Amniotic epithelial cell (primary cell): Measurements from ENCODE around the gene GALNT9.
"Not testable (repeated sequence)": the region's sequence is repeated elsewhere in the genome, so short reads cannot be mapped to it uniquely, and the experiment has no call there.

Experiments
- DNase-seq: peaks from one replicate; pipeline ENCODE4 v3.0.0-alpha.2; 2010; ENCODE audit warnings: low read depth

Gene GALNT9

GRCh38 chr12:132196873-132197390 lies 132.5 kb downstream of the GALNT9 start:
- DNase-seq: no peak

DNA sequence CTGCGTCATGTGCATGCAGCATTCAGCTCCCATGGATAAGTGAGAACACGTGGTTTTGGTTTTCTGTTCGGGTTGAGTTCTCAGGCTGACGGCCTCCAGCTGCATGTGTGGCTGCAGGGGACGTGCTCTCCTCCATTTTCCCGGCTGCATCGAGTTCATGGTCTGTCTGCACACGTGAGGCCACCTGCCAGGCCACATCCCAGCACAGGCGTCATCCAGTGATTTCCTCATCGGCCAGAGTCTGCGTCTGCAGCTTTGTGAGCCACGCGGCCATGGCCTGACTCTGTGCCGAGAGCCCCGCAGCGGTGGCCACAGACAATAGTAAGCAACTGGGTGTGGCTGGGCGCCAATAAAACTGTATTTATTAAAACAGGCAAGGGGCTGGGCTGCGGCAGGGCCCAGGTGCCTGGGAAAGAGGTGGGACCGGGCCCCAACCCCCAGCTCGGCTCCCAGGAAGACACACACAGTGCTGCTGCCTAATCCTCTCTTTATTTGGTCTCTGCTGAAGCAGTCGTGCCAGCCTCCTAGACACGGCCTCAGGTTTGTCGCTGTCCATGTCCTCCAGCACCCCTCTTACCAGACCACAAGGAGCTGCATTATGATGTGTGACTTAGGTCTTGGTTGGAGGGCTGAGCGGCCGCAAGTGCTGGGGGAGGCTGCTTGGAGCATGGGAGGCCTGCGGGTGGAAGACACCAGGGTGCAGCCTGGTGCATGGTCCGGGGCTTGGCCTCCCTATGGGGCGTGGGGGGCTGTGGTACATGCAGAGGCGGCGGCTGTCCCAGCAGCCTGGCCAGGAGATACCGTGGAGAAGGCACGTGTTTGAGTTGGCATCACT lies 133.1 kb downstream of the GALNT9 start:
- no peak for DNase-seq

GRCh38 chr12:132195242-132195641 lies 134.1 kb downstream of the GALNT9 start:
- DNase-seq: not testable (repeated sequence)

- no peak for DNase-seq
These were observed 134.8 kb downstream of the GALNT9 start for GRCh38 chr12:132194556-132194955.

GRCh38 chr12:132194056-132194455 lies 135.3 kb downstream of the GALNT9 start:
- no peak for DNase-seq

- DNase-seq: no peak
These were observed 137.5 kb downstream of the GALNT9 start for GRCh38 chr12:132191715-132192553.

DNA sequence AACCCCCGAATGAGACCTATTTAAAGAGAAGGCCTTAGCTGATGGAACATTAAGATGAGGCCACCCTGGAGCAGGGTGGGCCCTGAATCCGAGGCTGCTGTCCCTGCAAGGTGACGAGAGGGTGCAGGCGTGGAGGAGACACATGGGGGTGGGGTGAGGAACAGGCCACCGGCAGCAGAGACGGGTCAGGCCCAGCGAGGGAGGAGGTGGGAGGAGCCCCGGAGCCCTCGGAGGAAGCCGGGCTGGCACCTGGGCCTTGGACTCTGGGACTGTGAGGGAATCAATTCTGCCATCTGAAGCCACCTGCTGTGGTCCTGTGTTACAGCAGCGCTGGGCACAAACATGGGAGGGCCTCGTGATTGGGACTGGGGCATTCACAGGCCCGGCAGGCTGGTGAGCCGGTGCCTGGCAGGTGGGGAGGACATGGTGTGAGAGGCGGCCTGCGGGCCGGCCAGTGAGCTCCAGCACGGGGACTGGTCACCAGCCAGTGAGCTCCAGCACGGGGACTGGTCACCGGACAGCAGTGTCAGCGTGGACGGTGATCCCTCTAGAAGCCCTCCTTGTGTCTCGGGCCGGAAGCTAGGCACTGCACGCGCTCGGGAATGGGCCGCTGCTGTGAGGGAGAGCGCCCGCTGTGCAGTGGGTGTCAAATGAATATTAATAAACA lies 138.4 kb downstream of the GALNT9 start:
- DNase-seq: no peak

GRCh38 chr12:132190012-132190755 lies 139.2 kb downstream of the GALNT9 start:
- no peak for DNase-seq

DNA sequence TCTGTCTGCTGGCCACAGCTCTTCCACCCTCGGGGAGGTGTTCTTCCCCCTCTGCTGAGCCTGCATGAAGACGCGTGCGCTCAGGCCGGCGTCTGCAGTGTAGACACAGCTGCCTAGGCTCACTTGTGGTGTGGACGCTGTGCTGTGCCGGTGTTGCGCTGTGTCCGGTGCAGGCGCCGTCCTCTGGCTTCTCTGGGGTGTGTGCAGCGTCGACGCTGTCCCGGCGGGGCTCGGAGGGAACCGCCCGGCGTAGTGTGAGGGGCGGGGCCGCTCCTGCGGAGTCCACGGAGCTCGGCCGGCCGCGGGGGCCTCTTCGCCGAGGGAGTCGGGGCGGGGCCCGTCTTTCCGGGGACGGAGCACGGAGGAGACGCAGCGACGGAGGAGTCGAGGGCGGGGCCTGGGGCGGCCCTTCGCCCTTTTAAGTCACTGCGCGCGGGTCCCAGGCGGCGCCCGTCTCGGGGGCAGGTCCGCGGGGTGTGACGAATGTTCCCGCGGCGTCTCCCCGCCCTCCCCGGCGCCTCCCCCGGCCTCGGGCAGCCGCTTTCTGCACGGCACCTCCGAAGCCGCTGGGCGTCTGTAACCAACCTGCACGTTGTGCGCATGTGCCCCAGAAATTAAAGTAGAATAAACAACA lies 139.9 kb downstream of the GALNT9 start:
- DNase-seq: peak; percentile 88

- no peak for DNase-seq
These were observed 140.5 kb downstream of the GALNT9 start for GRCh38 chr12:132188916-132189325.

GRCh38 chr12:132188451-132188901 lies 140.9 kb downstream of the GALNT9 start:
- no peak for DNase-seq

DNA sequence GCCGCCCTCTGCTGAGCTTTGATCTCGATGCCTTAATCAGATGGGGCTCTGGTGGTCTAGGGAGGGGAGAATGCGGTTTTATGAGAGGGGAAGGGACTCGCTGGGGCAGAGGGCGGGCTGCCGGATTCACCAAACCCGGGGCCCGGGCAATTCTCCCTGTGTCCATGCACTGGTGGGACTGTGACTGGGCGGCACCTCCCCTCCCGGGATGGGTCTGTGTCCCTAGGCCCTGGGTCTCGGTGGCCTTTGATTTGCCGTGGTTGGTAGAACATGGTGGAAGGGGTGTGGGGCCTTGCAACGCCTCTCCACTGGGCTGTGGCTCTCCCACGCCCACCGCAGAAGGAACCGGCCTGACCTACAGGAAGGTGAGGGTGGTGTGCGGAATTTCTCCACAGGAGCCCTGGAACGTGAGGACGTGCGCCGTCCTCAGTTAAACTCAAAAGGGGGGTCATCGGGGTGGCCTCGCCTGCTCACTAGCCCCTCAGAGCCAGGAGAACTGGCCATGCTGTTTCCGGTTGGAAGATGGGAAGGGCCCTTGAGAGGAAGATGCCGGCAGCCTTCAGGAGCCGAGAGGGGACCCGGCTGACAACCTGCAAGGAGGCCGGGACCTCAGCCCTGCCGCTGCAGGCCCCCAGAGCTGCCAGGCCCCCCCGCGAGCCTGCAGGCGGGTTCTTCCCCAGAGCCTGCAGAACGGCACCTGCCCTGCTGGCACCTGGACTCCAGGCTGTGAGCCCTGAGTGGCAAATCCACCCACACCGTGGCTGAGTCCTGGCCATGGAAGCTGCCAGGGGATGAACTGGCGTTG lies 141.5 kb downstream of the GALNT9 start:
- DNase-seq: no peak

GRCh38 chr12:132186857-132187620 lies 142.3 kb downstream of the GALNT9 start:
- no peak for DNase-seq

GRCh38 chr12:132186208-132186856 lies 143.1 kb downstream of the GALNT9 start:
- DNase-seq: no peak

GRCh38 chr12:132185705-132186104 lies 143.7 kb downstream of the GALNT9 start:
- no peak for DNase-seq

DNA sequence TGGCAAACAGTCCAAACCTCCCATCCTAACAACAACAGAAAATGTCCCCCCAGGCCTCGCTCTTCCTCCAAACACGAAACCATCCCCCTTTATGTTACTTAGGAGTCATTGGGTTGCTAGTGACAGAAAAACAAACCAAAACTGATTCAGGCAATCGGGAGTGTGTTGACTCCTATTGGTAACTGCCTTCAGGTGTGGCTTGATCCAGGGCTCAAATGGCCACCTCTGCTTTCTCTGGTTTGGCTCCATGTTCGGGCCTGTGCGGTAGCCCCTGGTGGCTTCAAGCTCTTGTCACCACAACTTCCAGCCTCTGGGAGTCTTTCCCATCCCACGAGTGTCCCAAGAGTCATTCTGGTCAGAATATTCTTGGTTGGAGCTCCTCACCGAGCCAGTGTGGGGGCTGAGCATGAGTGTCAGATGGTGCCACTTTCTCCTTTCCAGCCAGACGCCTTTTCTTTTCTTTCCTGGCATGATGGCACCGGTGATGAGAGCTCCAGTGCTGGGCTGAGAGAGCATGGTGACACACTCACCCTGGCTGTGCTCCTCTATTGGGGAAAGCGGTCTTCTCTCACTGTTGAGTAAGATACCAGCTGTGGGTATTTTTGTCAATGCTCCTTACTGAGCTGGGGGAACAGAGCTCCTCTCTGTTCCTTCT lies 146.6 kb downstream of the GALNT9 start:
- DNase-seq: no peak

DNA sequence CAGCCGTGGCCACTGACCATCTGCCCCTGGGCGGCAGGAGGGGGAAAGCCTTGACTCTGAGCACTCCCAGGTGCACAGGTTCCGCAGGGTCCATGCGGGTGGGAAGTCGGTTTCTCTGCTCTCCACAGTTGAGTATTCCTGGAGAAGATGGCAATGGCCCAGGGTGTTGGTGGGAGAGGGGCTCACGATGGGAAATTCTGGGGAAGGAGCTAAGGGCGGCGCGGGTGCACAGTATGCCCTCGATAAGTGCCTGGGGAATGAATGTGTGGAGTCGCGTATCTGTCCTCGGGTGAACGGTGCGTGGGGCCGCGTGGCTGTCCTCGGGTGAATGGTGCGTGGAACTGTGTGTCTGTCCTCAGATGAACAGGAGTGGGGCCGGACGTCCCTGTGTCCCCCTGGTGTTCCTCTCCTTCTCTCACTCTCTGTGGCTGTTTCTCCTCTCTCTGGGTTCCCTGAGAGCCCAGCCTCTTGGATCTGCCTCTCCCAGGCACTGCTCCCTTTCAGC lies 147.1 kb downstream of the GALNT9 start:
- no peak for DNase-seq

GRCh38 chr12:132181570-132182200 lies 147.7 kb downstream of the GALNT9 start:
- DNase-seq: no peak
